HCT116 (cell line): ENCODE results near the gene ESPNL. TPM values are rescaled to one million over a fixed set of nuclear protein-coding genes. Genes with fewer than 3 reads are reported as not detected.
A peak's percentile ranks its signal among the peaks of the same experiment; 100 is the strongest.

Source experiments
- ATAC-seq: fragments of 200-7000 bp; cut with Tn5 transposase; 2 replicates; pipeline ENCODE4 v1.9.1; 2020; ENCODE audit warnings: mild to moderate bottlenecking, moderate library complexity
- BruUV-seq: library from RNA; stranded (reverse); fragments of 400-500 nt; replicated peaks from 2 replicates; lab custom pipeline; 2021; lab: Mats Ljungman, UMichigan
- CTCF ChIA-PET: fragments of 300-600 bp; sonication (Branson Sonifier 250); formaldehyde crosslinking; loops from one replicate; lab custom pipeline; 2021; ENCODE audit warnings: antibody characterized with exemption; lab: Charles Lee
- POLR2A ChIA-PET: fragments of 300-600, 350-600 bp; sonication (Branson Sonifier 250); formaldehyde crosslinking; loops from one replicate; lab custom pipeline; 2021; ENCODE audit warnings: antibody characterized with exemption; lab: Charles Lee
- RAD21 ChIA-PET, 2 experiments: fragments of 300-600 bp; sonication (Branson Sonifier 250); formaldehyde crosslinking; loops; one replicate each; lab custom pipeline; 2023; ENCODE audit warnings: low total read pairs in 2 of 2; ENCODE audit not compliant: uncharacterized antibody in 2 of 2, unreplicated experiment in 2 of 2, low non-redundant PET in 1 of 2; lab: Charles Lee
- DNase-seq: peaks from one replicate; pipeline ENCODE4 v3.0.0-alpha.2; 2010; ENCODE audit warnings: low read depth, low spot score
- H2AFZ ChIP-seq: fragments of 200-600 bp; shearing (Covaris generic), sonication (generic); 2 replicates; pipeline ENCODE4 v1.6.1; 2017; ENCODE audit warnings: low read depth, mixed run types, mixed read lengths, antibody characterized with exemption, low read length; ENCODE audit not compliant: poor library complexity, severe bottlenecking
- H3K27ac ChIP-seq: 2 replicates; pipeline ENCODE4 v1.5.1; 2012; ENCODE audit warnings: low read depth, low read length
- H3K27me3 ChIP-seq: fragments of 200-600 bp; sonication (generic); 2 replicates; pipeline ENCODE4 v1.6.1; 2016; ENCODE audit warnings: mixed run types, low read length, mixed read lengths; ENCODE audit not compliant: insufficient read depth
- H3K36me3 ChIP-seq, 2 experiments: fragments of 200-500 bp in 1 of 2; fragments of 200-600 bp in 1 of 2; sonication (Bioruptor generic) in 1 of 2; sonication (generic) in 1 of 2; 2 replicates each; pipeline versions ENCODE4 v1.5.1 to v1.6.1; 2014 to 2016; ENCODE audit warnings: low read length in 2 of 2, inconsistent platforms in 1 of 2, mixed read lengths in 1 of 2, mixed run types in 1 of 2; ENCODE audit not compliant: insufficient read depth in 2 of 2, control insufficient read depth in 1 of 2
- H3K4me1 ChIP-seq, 2 experiments: fragments of 200-600 bp in 1 of 2; sonication (generic) in 1 of 2; 2 replicates each; pipeline versions ENCODE4 v1.5.1 to v1.6.1; 2012 to 2017; ENCODE audit warnings: low read length in 2 of 2, inconsistent platforms in 1 of 2, mild to moderate bottlenecking in 1 of 2, mixed read lengths in 1 of 2, mixed run types in 1 of 2, moderate library complexity in 1 of 2; ENCODE audit not compliant: insufficient read depth in 2 of 2, control insufficient read depth in 1 of 2
- H3K4me2 ChIP-seq: fragments of 200-600 bp; sonication (generic); 2 replicates; pipeline ENCODE4 v1.6.1; 2017; ENCODE audit warnings: mixed run types, low read length, mixed read lengths
- H3K4me3 ChIP-seq, 2 experiments: fragments of 200-600 bp in 1 of 2; sonication (generic) in 1 of 2; replicated peaks in 1 of 2; 2 replicates each; pipeline ENCODE4 v1.5.1; 2011 to 2016; ENCODE audit warnings: low read length in 2 of 2, control low read depth in 1 of 2, low read depth in 1 of 2, mild to moderate bottlenecking in 1 of 2, mixed read lengths in 1 of 2, mixed run types in 1 of 2
- H3K79me2 ChIP-seq: fragments of 200-600 bp; sonication (generic); 2 replicates; pipeline ENCODE4 v1.6.1; 2017; ENCODE audit warnings: mild to moderate bottlenecking, mixed run types, low read length, moderate library complexity, mixed read lengths; ENCODE audit not compliant: insufficient read depth
- H3K9ac ChIP-seq: fragments of 200-600 bp; sonication (generic); 2 replicates; pipeline ENCODE4 v1.6.1; 2016; ENCODE audit warnings: low read length, mixed read lengths
- H3K9me2 ChIP-seq: fragments of 200-600 bp; sonication (generic), shearing (Covaris generic); 2 replicates; pipeline ENCODE4 v1.6.1; 2017; ENCODE audit warnings: mixed run types, mild to moderate bottlenecking, moderate library complexity; ENCODE audit not compliant: insufficient read depth
- H3K9me3 ChIP-seq, 2 experiments: fragments of 200-500 bp in 1 of 2; fragments of 200-600 bp in 1 of 2; sonication (Bioruptor generic) in 1 of 2; sonication (generic) in 1 of 2; 2 replicates each; pipeline ENCODE4 v1.6.1; 2014 to 2017; ENCODE audit warnings: low read length in 2 of 2, mixed read lengths in 2 of 2, inconsistent platforms in 1 of 2, low read depth in 1 of 2, mild to moderate bottlenecking in 1 of 2, mixed run types in 1 of 2, moderate library complexity in 1 of 2; ENCODE audit not compliant: control insufficient read depth in 1 of 2, insufficient read depth in 1 of 2
- H4K20me1 ChIP-seq: fragments of 200-600 bp; sonication (generic), shearing (Covaris generic); 2 replicates; pipeline ENCODE4 v1.6.1; 2017; ENCODE audit warnings: mixed run types, mild to moderate bottlenecking, moderate library complexity; ENCODE audit not compliant: insufficient read depth
- CBX3 ChIP-seq: IDR thresholded peaks from 2 replicates; pipeline ENCODE4 v1.6.1; 2012; ENCODE audit warnings: low read depth
- EGR1 ChIP-seq: IDR thresholded peaks from 2 replicates; pipeline ENCODE4 v1.6.1; 2012; ENCODE audit warnings: low read depth
- EZH2 ChIP-seq: fragments of 200-600 bp; sonication (generic); IDR thresholded peaks from 2 replicates; pipeline ENCODE4 v1.6.1; 2017; ENCODE audit warnings: antibody characterized with exemption, mixed run types
- FOSL1 ChIP-seq: IDR thresholded peaks from 2 replicates; pipeline ENCODE4 v1.6.1; 2012; ENCODE audit warnings: low read depth
- JUND ChIP-seq: IDR thresholded peaks from 2 replicates; pipeline ENCODE4 v1.6.1; 2012
- POLR2A ChIP-seq: IDR thresholded peaks from 2 replicates; pipeline ENCODE4 v1.7.0; 2011; ENCODE audit warnings: borderline replicate concordance; ENCODE audit not compliant: insufficient read depth, insufficient read length; ENCODE audit errors: extremely low read depth
- POLR2AphosphoS5 ChIP-seq: IDR thresholded peaks from 2 replicates; pipeline ENCODE4 v1.6.1; 2011; ENCODE audit warnings: mild to moderate bottlenecking, low read depth, low read length, moderate library complexity
- RAD21 ChIP-seq: IDR thresholded peaks from 2 replicates; pipeline ENCODE4 v1.6.1; 2012; ENCODE audit warnings: low read depth, mild to moderate bottlenecking
- SIN3A ChIP-seq: IDR thresholded peaks from 2 replicates; pipeline ENCODE4 v1.6.1; 2012; ENCODE audit warnings: low read depth
- SP1 ChIP-seq: IDR thresholded peaks from 2 replicates; pipeline ENCODE4 v1.6.1; 2012; ENCODE audit warnings: low read depth
- SRF ChIP-seq: IDR thresholded peaks from 2 replicates; pipeline ENCODE4 v1.6.1; 2012; ENCODE audit warnings: low read depth
- YY1 ChIP-seq: IDR thresholded peaks from 2 replicates; pipeline ENCODE4 v1.6.1; 2011; ENCODE audit warnings: low read length, low read depth, moderate library complexity, mild to moderate bottlenecking; ENCODE audit not compliant: insufficient replicate concordance; ENCODE audit errors: extremely low read depth
- ZFX ChIP-seq: fragments of 450-650 bp; IDR thresholded peaks from 2 replicates; pipeline ENCODE4 v1.6.1; 2017
- ZNF274 ChIP-seq: fragments of 200-500 bp; sonication (Bioruptor generic); IDR thresholded peaks from 2 replicates; pipeline ENCODE4 v1.6.1; 2014; ENCODE audit warnings: mild to moderate bottlenecking, low read depth, low read length, inconsistent platforms
- intact Hi-C: fragments of 100-400 bp; cut with micrococcal nuclease; formaldehyde crosslinking; loops from 2 replicates; pipeline ENCODE4 v1.10.0; 2022
- total RNA-seq: library from RNA; stranded (reverse); gene quantifications from one replicate; pipeline ENCODE4 v1.2.1, GENCODE V29; 2021; ENCODE audit not compliant: unreplicated experiment
- TF ChIP-seq, protein P1 (sequence below): IDR thresholded peaks from 2 replicates; pipeline ENCODE4 v1.6.1; 2012
- TF ChIP-seq, protein P2 (sequence below): IDR thresholded peaks from 2 replicates; pipeline ENCODE4 v1.6.1; 2012; ENCODE audit warnings: low read depth

ESPNL gene
- total RNA-seq, 1 experiment from 2014 or later, result 0.22 TPM

- TF ChIP-seq SIN3A, result no peak
- ATAC-seq, result no peak
- Histone ChIP-seq H3K9ac (peak overlapping the region; percentile 24; the same call in 1 of the 2 replicates), H3K4me3 (no peak overlapping the region), H4K20me1 (no peaks in the 10 kb centered on the region), H3K79me2 (no peaks in the 10 kb centered on the region), H3K9me2 (no peaks in the 10 kb centered on the region), H3K4me1 (peaks cover 39 to 71% of the 10 kb centered on the region in 2 experiments), H3K4me2 (peak overlapping the region; percentile 76), H3K27ac (no peak overlapping the region), H3K36me3 (no peaks in the 10 kb centered on the region), H2AFZ (no peak overlapping the region), H3K27me3 (no peaks in the 10 kb centered on the region), H3K9me3 (no peaks in the 10 kb centered on the region)
- CTCF ChIA-PET, result no interaction called here
- DNase-seq, result no peak
- no TSS peak for BruUV-seq
- POLR2A ChIA-PET, result no interaction called here
- RAD21 ChIA-PET, result no interaction called here
- intact Hi-C loops, result no loop called here
Measured at GRCh38 chr2:238144262-238144661, 44.1 kb downstream of the ESPNL start.

GRCh38 chr2:238145046-238145445 lies 44.9 kb downstream of the ESPNL start:
- H3K36me3 ChIP-seq, result no peaks in the 10 kb centered on the region
- H3K79me2 ChIP-seq, result no peaks in the 10 kb centered on the region
- RAD21 ChIA-PET, result no interaction called here
- DNase-seq (no peak), ATAC-seq (no peak)
- no TSS peak for BruUV-seq
- CTCF ChIA-PET, result interaction anchor here (1.1 kb wide), 1 partner anchor 118 kb away, joined by 3 read pairs; no protein-coding TSS in a partner anchor
- H3K4me3 ChIP-seq, result no peak overlapping the region
- H3K9me3 ChIP-seq, result no peaks in the 10 kb centered on the region
- TF ChIP-seq FOSL1 (no peak), CBX3 (no peak), EGR1 (no peak), SIN3A (no peak), YY1 (no peak), ZFX (no peak), SP1 (no peak), EZH2 (no peak), POLR2AphosphoS5 (no peak), ZNF274 (no peak), JUND (no peak), POLR2A (no peak), SRF (no peak), RAD21 (no peak)
- TF ChIP-seq, protein P1, sequence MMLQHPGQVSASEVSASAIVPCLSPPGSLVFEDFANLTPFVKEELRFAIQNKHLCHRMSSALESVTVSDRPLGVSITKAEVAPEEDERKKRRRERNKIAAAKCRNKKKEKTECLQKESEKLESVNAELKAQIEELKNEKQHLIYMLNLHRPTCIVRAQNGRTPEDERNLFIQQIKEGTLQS, result no peak
- TF ChIP-seq, protein P2, sequence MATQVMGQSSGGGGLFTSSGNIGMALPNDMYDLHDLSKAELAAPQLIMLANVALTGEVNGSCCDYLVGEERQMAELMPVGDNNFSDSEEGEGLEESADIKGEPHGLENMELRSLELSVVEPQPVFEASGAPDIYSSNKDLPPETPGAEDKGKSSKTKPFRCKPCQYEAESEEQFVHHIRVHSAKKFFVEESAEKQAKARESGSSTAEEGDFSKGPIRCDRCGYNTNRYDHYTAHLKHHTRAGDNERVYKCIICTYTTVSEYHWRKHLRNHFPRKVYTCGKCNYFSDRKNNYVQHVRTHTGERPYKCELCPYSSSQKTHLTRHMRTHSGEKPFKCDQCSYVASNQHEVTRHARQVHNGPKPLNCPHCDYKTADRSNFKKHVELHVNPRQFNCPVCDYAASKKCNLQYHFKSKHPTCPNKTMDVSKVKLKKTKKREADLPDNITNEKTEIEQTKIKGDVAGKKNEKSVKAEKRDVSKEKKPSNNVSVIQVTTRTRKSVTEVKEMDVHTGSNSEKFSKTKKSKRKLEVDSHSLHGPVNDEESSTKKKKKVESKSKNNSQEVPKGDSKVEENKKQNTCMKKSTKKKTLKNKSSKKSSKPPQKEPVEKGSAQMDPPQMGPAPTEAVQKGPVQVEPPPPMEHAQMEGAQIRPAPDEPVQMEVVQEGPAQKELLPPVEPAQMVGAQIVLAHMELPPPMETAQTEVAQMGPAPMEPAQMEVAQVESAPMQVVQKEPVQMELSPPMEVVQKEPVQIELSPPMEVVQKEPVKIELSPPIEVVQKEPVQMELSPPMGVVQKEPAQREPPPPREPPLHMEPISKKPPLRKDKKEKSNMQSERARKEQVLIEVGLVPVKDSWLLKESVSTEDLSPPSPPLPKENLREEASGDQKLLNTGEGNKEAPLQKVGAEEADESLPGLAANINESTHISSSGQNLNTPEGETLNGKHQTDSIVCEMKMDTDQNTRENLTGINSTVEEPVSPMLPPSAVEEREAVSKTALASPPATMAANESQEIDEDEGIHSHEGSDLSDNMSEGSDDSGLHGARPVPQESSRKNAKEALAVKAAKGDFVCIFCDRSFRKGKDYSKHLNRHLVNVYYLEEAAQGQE, result no peak
- no peaks in the 10 kb centered on the region for H3K9me2 ChIP-seq
- H4K20me1 ChIP-seq, result no peaks in the 10 kb centered on the region
- intact Hi-C loops, result no loop called here
- no peak overlapping the region for H3K4me2 ChIP-seq
- no peaks in the 10 kb centered on the region for H3K27me3 ChIP-seq
- peak overlapping the region; percentile 12; the same call in 1 of the 2 replicates for H3K27ac ChIP-seq
- no peak overlapping the region for H3K9ac ChIP-seq
- POLR2A ChIA-PET, result no interaction called here
- no peak overlapping the region for H2AFZ ChIP-seq
- H3K4me1 ChIP-seq, result peaks cover 33 to 63% of the 10 kb centered on the region in 2 experiments
